CD4-positive, alpha-beta T cell treated with Interleukin-10 for 1 hour (primary cell): ENCODE data around the gene TRAK1.
A peak's percentile ranks its signal among the peaks of the same experiment; 100 is the strongest.
"Not testable (repeated sequence)": the region's sequence is repeated elsewhere in the genome, so short reads cannot be mapped to it uniquely, and the experiment has no call there.

Experiments
- DNase-seq: peaks from one replicate; pipeline ENCODE4 v3.0.0-alpha.2; 2020

The TRAK1 gene

DNA sequence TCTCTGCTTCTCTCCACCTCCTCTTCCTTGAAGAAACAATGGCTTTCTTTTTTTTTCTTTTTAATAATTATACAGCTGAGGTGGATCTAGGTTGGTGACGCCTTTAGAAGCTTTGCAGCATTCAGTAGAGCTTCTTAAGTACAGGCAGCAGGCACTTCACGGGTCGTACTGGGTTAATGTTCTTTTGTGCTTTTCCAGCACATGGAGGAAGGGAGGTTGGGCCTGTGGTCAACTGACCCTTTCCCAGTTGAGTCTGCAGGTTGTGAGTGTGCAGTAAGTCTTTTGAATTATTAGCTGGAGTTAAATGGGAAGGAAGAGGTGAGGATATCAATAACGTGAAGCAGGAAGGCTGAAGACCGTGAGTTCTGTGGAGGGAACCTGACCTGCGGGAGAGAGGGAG is 7.0 kb downstream of the TRAK1 start:
- DNase-seq: no peak

DNA sequence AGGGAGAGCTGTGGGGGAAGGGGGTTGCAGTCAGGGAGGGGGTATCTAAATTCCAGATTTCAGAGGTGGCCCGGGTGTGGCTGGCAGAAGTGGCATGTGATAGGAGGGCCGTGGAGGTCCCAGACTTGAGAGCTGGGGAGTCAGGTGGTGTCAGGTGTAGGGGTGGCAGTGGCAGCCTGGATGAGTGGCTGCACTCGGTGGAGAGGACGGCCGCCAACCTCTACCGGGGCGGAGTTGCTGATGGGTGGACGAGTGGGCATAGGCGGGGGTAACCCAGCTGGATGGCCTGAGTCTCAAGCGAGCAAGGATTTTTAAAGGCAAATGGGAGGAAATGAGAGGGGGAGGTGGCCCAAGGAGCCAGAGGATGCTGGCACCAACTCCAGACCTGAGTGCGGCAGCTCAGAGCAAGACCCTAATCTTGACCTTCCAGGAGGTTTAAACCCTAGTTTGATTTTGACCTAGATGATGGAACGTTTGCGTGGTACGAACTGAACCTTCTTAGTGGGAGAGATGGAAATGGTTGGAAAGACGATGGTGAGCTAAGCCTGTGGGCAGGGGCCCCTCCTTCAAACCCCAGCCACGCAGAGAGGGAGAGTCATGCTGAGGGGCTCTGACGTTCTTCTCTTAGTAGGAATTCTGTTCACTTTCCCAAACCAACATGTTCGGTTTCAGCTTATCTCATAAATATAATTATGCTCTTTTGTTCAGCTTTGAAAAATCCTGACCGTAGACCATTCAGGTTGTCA is 8.0 kb downstream of the TRAK1 start:
- DNase-seq: no peak

- DNase-seq: no peak
Measured at GRCh38 chr3:42101048-42101447, 9.9 kb downstream of the TRAK1 start.

DNA sequence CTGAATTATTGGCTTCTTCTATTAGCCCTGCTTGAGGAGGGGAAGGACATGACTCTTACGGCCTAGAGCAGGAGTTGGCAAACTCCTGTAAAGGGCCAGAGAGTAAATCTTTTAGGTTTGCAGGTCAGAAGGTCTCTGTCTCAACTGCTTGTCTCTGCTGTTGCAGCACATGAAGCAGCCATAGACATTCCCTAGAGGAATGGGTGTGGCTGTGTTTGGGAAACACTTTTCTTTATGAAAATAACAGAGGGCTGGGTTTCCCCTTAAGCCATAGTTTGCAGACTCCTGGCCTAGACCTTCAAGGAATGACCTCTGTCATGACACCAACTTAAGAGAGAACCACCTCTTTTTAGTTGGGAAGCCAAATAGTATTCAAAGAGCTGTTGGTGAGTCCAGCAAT is 10.3 kb downstream of the TRAK1 start:
- no peak for DNase-seq

- DNase-seq: no peak
Measured at GRCh38 chr3:42102571-42102970, 11.4 kb downstream of the TRAK1 start.

DNA sequence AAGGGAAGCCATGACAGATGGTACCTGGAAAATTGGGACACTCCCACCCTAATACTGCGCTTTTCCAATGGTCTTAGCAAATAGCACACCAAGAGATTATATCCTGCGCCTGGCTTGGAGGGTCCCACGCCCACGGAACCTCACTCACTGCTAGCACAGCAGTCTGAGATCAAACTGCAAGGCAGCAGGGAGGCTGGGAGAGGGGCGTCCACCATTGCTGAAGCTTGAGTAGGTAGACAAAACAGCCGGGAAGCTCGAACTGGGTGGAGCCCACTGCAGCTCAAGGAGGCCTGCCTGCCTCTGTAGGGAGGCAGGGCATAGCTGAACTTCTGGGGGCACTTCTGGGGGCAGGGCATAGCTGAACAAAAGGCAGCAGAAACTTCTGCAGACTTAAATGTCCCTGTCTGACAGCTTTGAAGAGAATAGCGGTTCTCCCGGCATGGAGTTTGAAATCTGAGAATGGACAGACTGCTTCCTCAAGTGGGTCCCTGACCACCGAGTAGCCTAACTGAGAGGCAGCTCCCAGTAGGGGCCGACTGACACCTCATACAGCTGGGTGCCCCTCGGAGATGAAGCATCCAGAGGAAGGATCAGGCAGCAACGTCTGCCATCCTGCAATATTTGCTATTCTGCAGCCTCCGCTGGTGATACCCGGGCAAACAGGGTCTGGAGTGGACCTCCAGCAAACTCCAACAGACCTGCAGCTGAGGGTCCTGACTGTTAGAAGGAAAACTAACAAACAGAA is 12.9 kb downstream of the TRAK1 start:
- not testable (repeated sequence) for DNase-seq

DNA sequence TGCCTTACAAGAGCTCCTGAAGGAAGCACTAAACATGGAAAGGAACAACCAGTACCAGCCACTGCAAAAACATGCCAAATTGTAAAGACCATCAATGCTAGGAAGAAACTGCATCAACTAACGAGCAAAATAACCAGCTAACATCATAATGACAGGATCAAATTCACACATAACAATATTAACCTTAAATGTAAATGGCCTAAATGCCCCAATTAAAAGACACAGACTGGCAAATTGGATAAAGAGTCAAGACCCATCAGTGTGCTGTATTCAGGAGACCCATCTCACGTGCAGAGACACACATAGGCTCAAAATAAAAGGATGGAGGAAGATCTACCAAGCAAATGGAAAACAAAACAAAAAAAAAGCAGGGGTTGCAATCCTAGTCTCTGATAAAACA is 14.8 kb downstream of the TRAK1 start:
- not testable (repeated sequence) for DNase-seq

- DNase-seq: no peak
Measured at GRCh38 chr3:42106646-42107045, 15.5 kb downstream of the TRAK1 start.

DNA sequence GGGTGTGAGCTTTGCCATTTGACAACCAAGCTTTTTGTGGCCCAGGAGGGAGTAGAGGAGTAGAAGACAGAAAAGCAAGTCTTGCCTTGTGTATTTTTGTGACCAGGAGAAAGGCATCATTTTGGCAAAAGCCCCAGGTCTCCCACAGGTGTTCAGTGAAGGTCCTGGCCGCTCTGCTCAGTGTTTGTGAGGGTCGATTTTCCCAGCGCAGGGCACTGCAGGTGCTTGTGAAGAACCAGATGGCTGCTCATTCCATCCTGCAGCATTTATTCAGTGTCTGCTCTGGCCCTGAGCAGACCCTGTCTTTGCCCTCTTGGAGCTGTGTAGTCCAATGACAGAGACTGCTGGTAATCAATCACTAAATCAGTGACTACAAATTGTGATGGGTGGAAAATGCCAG is 19.5 kb downstream of the TRAK1 start:
- no peak for DNase-seq

- no peak for DNase-seq
Measured at GRCh38 chr3:42114130-42114725, 23.1 kb downstream of the TRAK1 start.

DNA sequence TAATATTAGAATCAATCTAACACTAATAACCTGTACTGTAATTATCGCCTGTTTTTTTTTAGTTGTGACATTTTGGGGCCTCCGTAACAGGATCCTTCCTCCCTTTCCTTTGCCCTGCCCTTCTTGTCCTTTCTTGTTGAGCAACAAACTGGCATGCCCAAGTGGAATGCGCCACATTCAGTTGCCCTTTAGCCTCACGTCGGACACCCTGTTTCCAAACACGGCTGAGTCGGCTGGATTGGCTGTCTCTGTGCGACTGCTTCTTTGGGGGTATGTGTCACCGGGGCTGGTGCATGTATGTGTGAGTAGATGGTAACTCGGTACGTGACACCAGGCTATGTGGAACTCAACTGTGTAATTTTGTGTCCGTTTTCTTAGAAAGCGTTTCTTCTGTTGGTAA is 24.1 kb downstream of the TRAK1 start:
- no peak for DNase-seq

DNA sequence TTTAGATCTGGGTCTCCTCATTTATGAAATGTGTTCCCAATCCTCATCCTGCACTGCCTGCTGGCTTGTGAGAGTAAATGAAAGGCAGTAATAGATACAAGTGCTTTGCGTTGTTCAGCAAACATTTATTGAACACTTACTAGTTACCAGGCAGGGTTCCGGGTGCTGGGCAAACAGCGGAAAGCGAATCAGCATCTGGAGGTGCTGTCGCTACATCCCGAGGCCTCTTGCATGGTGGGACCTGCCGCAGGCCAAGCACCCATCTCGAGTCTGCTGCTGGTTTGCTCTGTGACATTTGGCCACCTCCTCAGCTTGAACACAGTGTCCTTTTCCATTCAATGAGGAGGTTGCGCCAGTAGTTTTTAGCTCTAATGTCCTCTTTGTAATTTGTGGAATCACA is 24.8 kb downstream of the TRAK1 start:
- no peak for DNase-seq

DNA sequence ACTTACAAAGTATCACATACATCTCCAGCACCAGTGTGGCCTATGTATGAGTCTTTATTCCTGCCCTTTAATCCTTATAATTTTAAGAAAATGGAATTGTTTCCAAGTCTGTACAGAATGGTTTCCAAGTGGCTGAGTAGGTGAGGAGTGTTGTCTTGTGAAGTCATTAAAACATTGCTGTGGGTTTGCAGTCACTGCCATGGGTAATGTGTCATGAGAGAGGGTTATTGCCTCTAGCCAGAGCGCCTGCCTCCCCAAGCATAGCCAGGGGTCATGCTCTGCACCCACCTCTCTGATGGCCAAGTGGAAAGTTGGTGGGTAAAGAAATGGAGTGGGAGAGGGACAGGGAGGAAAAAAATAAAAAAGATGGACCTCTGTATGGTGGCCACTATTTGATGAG is 25.3 kb downstream of the TRAK1 start:
- no peak for DNase-seq

DNA sequence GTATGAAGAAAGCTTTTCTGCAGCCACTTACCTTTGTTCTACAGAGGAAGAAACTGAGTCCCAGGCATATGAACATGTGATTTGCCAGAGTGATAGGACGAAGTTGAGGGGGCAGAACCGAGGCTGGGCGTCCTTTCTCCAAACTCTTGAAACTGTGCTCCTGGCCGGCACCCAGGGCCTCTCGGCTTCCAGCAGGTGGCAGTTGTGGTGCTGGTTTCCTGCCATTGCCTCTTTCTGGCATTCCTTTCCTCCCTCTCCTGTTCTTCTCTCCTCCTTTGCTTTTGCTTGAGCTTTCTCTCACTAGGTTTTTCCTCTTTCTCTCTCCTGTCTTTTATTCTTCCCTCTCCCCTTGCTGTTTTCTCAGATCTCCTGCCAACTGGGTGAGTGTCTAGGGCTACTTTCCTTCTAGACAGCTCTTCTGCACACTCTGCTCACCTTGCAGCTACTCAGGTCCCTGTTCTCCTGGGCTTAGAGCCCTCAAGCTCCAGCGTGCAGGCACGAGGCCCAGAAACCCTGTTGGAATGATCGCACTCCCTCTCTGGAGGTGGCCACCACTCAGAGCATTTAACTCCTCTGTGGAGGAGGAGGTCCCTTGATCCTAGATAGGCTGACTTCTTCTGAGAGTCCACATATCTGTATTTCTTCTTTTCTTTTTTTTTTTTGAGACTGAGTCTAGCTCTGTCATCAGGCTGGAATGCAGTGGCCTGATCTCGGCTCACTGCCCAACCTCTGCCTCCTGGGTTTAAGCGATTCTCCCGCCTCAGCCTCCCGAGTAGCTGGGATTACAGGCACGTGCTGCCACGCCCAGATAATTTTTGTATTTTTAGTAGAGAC is 26.2 kb downstream of the TRAK1 start:
- no peak for DNase-seq

DNA sequence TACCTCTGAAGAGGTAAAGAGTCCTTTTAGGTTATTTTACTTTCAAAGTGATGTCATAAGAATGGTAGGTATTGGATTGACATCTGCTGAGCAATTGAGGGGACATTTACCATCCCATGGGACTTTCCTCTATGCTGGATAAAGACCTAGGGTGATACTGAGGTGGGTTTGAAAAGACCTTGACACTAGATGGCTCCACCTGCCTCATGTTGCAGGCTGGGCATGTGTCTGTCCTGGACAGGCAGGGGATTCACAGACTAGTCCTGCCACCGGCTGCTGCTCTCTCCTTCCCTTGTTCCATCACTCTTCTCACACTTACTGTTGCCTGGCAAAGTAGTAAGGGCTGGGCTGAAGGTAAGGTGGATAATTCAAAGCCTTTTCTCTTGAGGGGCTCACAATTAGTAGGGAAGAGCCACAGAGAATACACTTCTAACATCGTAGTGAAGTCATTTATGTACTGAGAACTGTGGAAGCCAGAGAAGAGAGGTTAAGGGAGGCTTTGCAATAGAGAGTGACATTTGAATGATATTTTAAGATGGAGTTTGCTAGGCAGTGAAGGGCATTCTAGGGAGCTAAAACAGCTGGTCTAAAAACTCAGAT is 27.7 kb downstream of the TRAK1 start:
- DNase-seq: peak; percentile 17

GRCh38 chr3:42119561-42120355 is 28.6 kb downstream of the TRAK1 start:
- DNase-seq: no peak

DNA sequence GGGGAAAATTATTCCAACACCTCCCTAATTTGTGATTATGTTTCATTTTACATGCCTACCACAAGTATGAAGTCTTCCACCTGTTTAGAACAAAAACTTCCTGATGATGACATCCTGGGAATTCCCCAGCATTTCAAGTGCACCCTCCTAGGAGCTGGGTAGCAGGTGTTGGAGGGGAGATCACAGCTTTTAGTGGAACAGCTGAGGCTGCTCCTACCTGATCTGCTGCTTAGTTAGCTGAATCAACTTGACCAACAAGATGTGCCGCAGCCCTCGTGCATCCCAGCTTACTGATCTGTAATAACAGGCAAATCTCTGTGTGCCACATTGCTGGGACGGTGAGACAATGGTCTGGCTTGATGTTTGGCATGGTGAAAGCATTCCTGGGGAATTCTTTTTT is 29.7 kb downstream of the TRAK1 start:
- DNase-seq: no peak

GRCh38 chr3:42122261-42123011 is 31.3 kb downstream of the TRAK1 start:
- no peak for DNase-seq

DNA sequence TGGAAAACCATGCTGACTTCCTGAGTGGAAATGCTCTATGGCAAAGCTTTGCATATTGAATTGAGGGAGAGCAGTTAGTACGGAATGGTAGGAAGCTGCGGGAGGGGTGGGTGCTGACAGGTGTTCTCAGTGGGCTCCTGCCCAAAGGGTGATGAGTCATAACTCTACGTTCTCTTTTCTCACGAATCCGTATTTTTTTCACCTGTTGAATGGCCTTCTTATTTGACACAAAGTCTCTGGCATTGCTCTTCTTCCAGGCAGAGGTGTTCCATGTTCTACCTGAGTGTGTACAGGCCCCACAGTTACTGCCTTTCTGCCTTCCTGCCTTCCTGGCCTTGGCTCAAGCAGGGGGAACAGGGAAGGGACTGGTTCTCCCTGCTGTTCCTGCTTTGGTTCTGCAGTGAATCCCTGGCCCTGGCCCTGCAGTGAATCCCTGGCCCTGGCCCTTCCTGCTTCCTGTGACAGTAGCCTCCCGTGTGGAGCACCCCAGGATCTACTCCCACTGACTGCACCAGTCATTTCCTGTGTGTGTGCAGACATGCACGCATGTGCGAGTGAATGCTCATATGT is 31.9 kb downstream of the TRAK1 start:
- DNase-seq: no peak

DNA sequence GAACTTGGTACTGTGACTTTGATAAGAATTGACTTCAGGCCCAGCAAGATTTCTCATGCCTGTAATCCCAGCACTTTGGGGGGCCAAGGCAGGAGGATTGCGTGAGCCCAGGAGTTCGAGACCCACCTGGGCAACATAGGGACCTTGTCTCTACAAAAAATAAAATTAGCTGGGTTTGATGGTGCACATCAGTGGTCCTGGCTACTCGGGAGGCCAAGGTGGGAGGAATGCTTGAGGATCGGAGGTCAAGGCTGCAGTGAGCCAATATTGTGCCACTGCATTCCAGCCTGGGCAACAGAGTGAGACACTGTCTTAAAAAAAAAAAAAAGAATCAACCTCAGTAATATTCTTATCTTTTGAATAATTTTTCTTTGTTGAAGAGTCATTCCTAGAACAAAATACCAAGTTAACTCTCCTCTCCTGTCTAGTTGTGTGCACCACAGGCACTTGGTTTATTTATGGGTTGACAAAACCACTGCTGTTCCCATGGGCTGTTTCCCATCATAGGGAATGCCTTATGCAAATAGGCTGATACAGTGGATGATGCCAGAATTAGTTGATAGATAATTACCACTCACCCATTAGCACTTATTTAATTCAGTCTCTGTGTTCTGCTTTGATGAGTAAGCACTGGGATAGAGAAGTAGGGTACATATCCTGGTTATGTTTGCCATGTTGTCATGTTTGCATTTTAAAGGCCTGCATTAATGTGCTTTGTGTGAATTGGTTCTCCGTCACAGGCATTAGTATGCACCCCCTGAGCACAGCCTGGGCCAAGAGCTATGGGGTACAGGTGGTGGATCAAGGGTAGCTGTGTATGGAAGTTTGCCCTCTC is 32.9 kb downstream of the TRAK1 start:
- DNase-seq: no peak
